ENCODE data around the gene SVEP1.

DNA sequence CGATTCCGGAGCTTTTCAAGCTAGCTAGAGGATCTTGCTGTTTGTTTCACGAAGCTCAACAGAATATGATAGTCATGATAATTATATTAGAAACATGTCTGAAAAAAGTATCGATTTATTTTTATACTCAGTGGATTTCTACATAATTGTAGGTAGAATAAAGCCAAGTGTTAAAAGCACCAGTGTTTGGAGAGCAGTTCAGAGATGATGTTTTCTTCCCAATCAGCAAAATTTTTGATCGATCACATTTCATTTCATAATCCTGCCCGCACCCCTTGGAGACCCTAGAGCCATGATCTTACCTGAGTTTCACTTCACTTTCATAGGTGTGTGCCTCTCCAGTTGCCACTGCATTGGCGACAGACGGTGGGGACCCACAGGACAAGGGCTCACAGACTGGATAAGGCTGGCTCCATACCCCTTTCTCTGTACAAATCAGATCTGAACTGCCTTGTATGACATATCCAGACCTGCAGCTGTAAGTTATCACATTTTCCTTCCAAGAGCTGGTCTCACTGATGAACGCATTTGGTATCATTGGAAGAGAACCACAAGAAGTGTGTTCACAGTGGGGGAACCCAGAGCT is 173.6 kb downstream of the SVEP1 start:
- TF ChIP-seq, protein P1, sequence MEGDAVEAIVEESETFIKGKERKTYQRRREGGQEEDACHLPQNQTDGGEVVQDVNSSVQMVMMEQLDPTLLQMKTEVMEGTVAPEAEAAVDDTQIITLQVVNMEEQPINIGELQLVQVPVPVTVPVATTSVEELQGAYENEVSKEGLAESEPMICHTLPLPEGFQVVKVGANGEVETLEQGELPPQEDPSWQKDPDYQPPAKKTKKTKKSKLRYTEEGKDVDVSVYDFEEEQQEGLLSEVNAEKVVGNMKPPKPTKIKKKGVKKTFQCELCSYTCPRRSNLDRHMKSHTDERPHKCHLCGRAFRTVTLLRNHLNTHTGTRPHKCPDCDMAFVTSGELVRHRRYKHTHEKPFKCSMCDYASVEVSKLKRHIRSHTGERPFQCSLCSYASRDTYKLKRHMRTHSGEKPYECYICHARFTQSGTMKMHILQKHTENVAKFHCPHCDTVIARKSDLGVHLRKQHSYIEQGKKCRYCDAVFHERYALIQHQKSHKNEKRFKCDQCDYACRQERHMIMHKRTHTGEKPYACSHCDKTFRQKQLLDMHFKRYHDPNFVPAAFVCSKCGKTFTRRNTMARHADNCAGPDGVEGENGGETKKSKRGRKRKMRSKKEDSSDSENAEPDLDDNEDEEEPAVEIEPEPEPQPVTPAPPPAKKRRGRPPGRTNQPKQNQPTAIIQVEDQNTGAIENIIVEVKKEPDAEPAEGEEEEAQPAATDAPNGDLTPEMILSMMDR (IDR thresholded peaks at IDR 0.05), result no peak
- no peak for TF ChIP-seq EZH2 (IDR thresholded peaks at IDR 0.05; ENCODE audit: borderline replicate concordance, insufficient read depth, low read depth, low read length, poor library complexity, severe bottlenecking)

Data from B cell (primary cell).